Suppressor macrophage treated with lipopolysaccharide for 1 hour (primary cell): ENCODE measurements around the gene CIAO3.
A peak's percentile ranks its signal among the peaks of the same experiment; 100 is the strongest.

Experiments used
- DNase-seq, 3 donors: peaks; one replicate each; pipeline ENCODE4 v3.0.0-alpha.2; 2020 to 2022

CIAO3 gene

DNA sequence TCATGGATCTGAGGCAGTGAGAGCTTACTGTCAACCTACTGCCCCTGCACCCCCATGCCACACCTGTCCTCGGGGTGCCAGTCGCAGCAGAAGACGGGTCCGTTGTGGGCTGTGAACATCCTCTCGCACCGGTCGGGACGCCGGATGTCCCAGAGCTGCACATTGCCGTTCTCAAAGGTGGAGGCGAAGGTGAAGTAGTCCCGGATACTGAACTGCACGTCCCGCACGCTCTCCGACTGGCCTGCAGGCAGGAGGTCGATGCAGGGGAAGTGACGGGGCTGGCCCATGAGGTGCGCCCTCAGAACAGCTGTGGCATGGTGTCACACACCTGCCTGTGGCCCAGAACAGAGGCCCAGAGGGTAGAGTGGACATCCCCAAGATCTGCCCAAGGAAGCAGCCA, 53.3 kb downstream of the CIAO3 start:
- no peak for DNase-seq

DNA sequence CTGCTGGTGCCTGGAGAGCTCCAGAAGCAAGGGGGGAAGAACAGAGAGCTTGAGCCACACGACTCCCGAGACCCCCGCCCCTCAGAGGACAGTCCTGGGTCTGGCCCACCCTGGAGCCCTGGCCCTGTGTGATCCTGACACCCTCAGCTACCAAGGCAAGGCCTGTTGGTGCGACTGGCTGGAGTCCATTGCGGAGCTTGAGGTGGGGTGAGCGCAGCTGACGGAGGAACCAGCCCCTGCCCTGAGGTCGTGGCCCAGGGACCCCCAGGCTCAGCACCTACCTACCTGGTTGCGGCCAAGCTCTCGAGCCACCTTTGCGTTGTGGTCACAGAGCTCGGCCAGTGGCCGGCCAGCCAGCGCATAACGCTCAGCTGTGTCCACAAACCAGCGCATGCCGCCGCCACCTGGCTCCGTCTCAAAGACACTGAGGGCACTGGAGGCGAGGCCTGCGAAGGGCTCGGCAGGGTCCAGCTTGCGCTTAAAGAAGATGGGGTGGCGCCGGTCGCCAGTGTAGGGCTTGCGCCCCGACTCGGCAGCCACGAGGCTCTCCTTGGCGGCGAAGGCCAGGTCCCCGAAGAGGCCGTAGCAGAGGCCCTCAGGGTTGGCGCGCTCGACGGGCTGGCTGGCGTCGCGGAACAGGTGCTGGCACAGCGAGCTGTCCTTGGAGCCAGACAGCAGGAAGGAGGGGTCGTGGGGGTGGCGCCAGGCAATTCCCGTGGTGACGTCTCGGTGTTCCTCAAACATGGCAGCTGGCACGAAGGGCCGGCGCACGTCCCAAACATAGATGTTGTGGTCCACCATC, 54.1 kb downstream of the CIAO3 start:
- DNase-seq = no peak

DNA sequence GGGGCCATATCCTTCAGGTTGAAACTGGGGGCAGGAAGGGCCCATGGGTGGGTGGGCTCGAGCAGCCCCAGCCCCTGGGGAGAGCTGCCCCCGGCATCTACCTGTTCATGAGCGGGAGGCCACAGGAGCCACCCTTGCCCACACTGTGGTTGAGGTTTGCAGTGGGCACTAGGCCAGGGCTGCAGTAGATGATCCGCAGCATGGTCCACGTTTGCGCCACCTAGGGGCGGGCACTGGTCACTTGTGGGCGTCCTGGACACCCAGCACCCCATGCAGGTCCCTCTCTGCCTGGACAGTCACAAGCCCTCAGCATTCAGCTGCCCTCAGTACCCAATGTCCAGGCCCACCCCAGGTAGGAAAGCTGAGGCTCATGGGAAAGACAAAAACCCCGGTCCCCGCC, 54.8 kb downstream of the CIAO3 start:
- DNase-seq = peak; percentile 50 to 76 (median 52)

DNA sequence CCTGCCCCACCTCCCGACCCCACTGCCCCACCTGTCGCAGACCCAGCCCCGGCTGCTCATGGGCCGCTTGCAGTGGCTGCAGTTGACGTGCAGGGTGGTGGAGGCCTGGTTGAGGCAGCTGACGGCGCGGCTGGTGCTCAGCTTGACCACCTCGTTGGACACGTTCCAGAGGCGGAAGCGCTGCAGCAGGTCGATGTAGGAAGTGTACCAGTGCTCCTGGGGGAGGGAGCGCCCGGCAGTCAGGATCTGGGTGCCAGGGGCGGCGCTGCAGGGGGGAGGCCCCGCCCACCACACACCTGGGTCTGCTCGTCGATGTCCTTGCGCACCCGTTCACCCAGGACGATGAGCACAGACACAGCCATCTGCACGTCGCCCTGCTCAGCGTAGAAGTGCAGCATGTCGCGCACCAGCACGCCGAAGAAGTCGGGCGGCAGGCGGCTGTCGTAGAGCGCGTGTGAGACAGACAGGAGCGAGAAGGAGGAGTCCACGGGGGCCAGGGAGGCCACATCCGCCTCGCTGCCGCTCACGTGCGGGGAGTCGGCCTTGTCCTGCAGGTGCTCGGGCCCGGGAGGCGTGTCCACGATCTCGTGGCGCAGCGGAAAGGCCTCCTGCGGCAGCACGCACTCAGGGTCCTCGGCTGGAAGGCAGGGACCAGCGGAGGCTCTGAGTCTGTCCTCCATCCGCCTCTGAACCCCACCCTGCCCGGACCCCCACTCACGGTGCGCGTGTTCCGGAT, 55.7 kb downstream of the CIAO3 start:
- DNase-seq = no peak

DNA sequence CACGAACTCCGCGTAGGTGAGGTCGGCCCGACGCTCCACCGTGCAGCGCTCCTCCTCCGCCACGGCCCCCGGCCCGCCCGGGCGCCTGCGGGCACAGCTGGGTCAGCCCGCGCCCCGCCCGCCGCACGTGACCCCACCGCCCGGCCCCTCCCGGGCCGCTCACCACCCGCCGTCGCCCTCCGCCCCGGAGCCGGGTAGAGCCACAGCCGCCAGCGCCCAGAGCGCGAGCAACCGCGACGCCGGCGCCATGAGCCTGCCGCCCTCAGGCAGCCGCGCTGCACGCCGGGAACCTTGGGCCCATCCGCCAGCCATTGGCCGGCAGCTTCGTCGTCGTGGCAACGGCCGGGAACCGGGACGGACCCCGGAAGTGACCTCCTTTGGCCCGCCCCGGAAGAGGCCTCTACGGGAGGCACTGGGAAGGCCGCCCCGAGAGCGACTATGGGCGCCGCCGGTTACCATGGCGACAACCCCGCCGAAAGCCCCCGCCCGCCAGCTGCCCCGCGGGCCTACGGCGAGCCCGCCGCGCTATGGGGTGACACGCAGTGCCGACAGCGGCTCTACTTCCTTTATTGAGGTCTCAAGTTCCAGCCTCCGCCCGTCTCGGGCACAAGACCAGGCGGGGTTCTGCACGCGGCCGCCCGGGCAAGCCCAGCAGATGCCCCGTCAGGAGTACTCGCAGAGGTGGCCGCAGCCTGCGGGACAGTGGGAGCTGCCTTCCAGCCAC, 56.6 kb downstream of the CIAO3 start, which contains the start of gene JMJD8:
JMJD8 (minus strand) TSS at position 264 of the 724 bp plus-strand sequence; CDS start at position 249, 15 bp downstream.
- peak; percentile 98 to 99 (median 99) for DNase-seq

DNA sequence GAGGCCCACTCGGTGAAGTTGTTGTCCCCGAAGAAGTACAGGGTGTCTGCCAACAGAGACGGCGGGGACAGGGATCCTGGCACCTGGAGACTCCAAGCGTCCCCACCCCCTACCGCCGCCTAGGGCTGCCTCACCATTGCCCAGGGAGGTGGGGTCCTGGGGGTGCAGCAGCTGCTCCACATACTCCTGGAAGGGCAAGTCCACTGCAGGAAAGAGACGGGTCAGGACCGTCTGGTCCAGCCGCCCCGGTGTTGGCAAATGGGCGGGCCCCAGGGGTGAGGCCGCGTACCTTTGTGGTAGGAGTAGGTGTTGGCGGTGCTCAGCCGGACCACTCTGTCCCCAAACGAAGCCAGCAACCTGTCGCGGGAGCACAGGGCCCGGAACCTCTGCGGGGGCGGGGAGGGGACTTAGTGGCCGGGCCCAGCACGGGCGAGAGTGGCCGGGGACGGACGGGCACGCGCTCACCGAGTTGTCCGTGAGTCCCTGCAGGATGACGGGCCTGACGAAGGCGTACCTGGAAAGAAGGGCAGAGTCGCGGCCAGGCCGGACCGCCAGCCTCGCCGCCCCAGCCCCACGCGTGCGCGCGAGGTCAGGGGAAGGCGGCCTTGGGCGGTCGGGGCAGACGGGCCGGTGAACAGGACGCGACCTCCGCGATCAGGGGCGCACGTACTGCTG, 57.3 kb downstream of the CIAO3 start:
- no peak for DNase-seq

DNA sequence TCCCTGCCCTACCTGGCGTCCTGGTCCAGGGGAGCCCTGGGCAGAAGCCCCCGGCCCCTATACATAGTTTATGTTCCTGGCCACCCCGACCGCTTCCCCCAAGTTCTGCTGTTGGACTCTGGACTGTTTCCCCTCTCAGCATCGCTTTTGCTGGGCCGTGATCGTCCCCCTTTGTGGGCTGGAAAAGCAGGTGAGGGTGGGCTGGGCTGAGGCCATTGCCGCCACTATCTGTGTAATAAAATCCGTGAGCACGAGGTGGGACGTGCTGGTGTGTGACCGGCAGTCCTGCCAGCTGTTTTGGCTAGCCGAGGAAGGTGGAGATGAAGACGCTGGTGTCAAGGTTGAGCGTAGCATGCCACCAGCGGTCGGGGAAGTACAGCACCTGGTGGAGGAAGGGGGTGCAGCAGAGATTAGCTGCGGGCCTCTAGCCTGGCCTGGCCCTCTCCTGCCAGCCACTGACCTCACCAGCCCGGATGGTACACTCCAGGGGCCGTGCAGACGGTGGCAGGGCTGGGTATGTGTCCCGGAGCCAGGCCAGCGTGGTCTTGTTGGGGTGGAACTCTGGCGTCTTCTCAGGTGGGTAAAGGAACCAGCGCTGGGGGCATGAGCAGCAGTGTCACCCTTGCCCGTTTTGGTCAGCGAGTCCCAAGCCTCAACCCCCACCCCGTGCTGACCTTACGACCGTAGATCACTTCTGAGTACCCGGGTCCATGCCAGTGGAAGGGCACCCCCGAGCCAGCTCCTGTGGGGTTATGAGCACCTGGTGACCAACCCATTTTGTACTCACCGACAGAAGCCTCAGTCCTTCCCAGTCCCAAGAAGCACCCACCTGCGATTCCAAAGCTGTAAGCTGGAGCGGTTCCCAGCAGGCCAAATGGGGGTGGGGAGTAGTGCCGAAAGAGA, 58.1 kb downstream of the CIAO3 start:
- no peak for DNase-seq

DNA sequence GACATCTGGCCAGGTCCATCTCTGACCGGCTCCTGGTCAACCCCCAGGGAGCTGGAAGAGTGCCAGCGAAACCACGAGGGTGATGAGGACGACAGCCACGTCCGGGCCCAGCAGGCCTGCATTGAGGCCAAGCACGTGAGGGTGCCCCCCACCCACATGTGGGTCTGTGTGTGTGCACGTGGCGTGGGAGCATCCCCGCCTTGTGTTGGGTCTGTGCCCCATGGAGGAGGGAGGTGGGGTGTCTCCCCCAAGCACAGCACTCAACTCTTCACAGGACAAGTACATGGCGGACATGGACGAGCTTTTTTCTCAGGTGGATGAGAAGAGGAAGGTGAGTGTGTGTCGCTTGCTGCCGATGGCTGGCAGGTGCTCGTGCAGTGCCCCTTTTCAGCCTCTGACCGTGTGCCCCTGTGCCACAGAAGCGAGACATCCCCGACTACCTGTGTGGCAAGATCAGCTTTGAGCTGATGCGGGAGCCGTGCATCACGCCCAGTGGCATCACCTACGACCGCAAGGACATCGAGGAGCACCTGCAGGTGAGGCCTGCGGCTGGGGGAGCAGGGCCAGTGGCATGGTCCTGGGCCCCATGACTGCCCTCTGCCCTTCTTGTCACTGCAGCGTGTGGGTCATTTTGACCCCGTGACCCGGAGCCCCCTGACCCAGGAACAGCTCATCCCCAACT, 58.9 kb downstream of the CIAO3 start:
- no peak for DNase-seq

DNA sequence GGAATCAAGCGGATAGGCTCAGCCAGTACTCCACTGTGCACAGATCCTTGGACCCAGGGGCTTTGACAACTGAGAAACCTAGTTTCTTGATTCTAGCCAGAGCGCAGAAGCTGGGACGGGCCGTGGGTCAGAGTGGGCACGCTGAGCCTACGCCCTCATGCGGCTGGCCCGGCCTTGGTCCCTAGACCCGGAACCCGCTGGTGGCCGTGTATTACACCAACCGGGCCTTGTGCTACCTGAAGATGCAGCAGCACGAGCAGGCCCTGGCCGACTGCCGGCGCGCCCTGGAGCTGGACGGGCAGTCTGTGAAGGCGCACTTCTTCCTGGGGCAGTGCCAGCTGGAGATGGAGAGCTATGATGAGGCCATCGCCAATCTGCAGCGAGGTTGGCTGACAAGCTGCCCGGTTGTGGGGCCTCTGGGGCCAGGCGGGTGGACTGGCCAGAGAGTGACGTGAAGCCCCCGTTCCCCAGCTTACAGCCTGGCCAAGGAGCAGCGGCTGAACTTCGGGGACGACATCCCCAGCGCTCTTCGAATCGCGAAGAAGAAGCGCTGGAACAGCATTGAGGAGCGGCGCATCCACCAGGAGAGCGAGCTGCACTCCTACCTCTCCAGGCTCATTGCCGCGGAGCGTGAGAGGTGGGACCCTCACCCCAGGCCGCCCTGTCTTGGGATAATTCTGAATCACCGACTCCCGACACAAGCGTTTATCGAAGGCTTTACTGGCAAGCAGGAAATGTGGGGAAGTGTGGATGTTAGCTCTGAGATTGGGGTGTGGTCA, 59.6 kb downstream of the CIAO3 start:
- peak; percentile 45 to 71 (median 53) for DNase-seq

DNA sequence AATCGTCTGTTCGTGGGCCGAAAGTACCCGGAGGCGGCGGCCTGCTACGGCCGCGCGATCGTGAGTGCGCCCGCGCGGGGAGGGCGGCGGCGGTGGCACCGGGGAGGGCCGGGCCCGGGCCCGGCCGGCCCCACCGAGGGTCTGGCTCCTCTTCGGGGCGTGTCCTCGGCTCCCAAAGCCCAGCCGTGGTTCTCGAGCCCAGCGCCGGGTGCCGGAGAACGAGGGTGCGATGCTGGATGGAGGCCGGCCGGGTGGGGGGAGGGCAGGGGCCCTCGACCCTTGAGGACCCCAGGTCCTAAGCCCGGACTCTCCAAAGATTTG, 60.2 kb downstream of the CIAO3 start:
- no peak for DNase-seq

DNA sequence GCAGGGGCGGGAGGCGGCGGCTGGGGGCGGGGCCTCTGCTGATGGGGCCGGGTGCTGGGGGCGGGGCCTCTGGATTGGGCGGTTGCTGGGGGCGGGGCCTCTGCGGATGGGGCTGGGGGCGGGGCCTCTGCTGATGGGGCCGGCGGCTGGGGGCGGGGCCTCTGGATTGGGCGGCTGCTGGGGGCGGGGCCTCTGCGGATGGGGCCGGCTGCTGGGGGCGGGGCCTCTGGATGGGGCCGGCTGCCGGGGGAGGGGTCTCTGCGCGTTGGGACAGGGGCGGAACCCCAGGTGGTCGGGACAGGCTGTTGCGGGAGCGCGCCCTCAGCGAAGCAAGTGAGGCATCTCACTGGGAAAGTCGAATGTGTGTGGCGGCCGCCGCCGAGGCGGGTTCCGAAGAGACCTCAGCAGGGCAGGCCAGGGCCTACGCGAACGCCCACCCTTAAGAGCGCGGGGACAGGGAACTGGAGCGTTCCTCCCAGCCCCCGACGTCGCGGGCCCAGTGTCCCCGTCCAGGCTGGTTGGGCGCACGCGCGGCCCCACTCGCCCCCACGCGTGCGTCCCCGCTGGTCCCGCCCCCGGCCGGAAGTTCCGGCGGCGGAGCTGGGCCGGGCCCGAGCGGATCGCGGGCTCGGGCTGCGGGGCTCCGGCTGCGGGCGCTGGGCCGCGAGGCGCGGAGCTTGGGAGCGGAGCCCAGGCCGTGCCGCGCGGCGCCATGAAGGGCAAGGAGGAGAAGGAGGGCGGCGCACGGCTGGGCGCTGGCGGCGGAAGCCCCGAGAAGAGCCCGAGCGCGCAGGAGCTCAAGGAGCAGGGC, 60.8 kb downstream of the CIAO3 start, which contains the start of gene STUB1:
STUB1 (plus strand) TSS at position 597 of the 811 bp plus-strand sequence; CDS start at position 713, 116 bp downstream.
- DNase-seq = peak; percentile 93 to 99 (median 96)
